HepG2 (cell line): Measurements from ENCODE around the gene ABCC3. TPM values are rescaled to one million over a fixed set of nuclear protein-coding genes. Genes with fewer than 3 reads are reported as not detected.

Experiments
- ARHGAP35 ChIP-seq: sonication (generic); formaldehyde crosslinking; IDR thresholded peaks from 2 replicates; pipeline ENCODE4 v1.9.0; 2022; ENCODE audit warnings: mild to moderate bottlenecking, inconsistent platforms, moderate library complexity, missing genetic modification reagents, borderline replicate concordance
- ARID2 ChIP-seq: sonication (generic); formaldehyde crosslinking; IDR thresholded peaks from 2 replicates; pipeline ENCODE4 v1.8.1; 2022; ENCODE audit warnings: mild to moderate bottlenecking, missing genetic modification reagents, borderline replicate concordance
- CREB3 ChIP-seq: sonication (generic); formaldehyde crosslinking; IDR thresholded peaks from 2 replicates; pipeline ENCODE4 v1.5.0; 2020; ENCODE audit warnings: missing genetic modification reagents
- IKZF4 ChIP-seq: sonication (generic); formaldehyde crosslinking; IDR thresholded peaks from 2 replicates; pipeline ENCODE4 v1.5.1; 2020; ENCODE audit warnings: borderline replicate concordance, mild to moderate bottlenecking, low read depth, missing genetic modification reagents; ENCODE audit errors: not compliant biosample characterization
- IRX3 ChIP-seq: sonication (generic); formaldehyde crosslinking; IDR thresholded peaks from 2 replicates; pipeline ENCODE4 v1.8.1; 2023; ENCODE audit warnings: mild to moderate bottlenecking, low read depth, missing genetic modification reagents, borderline replicate concordance
- LBX2 ChIP-seq: sonication (generic); formaldehyde crosslinking; IDR thresholded peaks from 2 replicates; pipeline ENCODE4 v1.5.0; 2020; ENCODE audit warnings: missing genetic modification reagents, mild to moderate bottlenecking, borderline replicate concordance
- MTA1 ChIP-seq: sonication (generic); formaldehyde crosslinking; IDR thresholded peaks from 2 replicates; pipeline ENCODE4 v1.4.0; 2020; ENCODE audit warnings: missing genetic modification reagents, mild to moderate bottlenecking, borderline replicate concordance
- NFIB ChIP-seq: sonication (generic); formaldehyde crosslinking; IDR thresholded peaks from 2 replicates; pipeline ENCODE4 v1.9.0; 2021; ENCODE audit warnings: missing genetic modification reagents, mild to moderate bottlenecking, borderline replicate concordance
- PAF1 ChIP-seq: IDR thresholded peaks from 2 replicates; pipeline ENCODE4 v1.6.1; 2016; ENCODE audit warnings: missing genetic modification reagents, missing compliant biosample characterization
- PITX1 ChIP-seq: sonication (generic); formaldehyde crosslinking; IDR thresholded peaks from 2 replicates; pipeline ENCODE4 v1.5.1; 2020; ENCODE audit warnings: mild to moderate bottlenecking, missing genetic modification reagents
- RBM22 ChIP-seq: fragments of 200-400 bp; formaldehyde crosslinking; optimal IDR thresholded peaks from 2 replicates; pipeline ENCODE3; 2017; ENCODE audit warnings: mild to moderate bottlenecking, low read length, moderate library complexity
- TAF15 ChIP-seq: fragments of 200-400 bp; formaldehyde crosslinking; IDR thresholded peaks from one replicate; pipeline ENCODE4 v1.6.1; 2018; ENCODE audit warnings: mild to moderate bottlenecking, low read depth, low read length; ENCODE audit not compliant: poor library complexity, severe bottlenecking
- ZBTB14 ChIP-seq: sonication (generic); formaldehyde crosslinking; IDR thresholded peaks from 2 replicates; pipeline ENCODE4 v1.4.0; 2020; ENCODE audit warnings: missing genetic modification reagents
- ZBTB25 ChIP-seq: IDR thresholded peaks from 2 replicates; pipeline ENCODE4 v1.6.1; 2018; ENCODE audit warnings: missing genetic modification reagents
- ZBTB38 ChIP-seq: sonication (generic); formaldehyde crosslinking; IDR thresholded peaks from 2 replicates; pipeline ENCODE4 v1.5.1; 2020; ENCODE audit warnings: mild to moderate bottlenecking, missing genetic modification reagents
- ZFY ChIP-seq: sonication (generic); formaldehyde crosslinking; IDR thresholded peaks from 2 replicates; pipeline ENCODE4 v1.4.0; 2020; ENCODE audit warnings: missing genetic modification reagents
- ZHX1 ChIP-seq: sonication (generic); formaldehyde crosslinking; IDR thresholded peaks from 2 replicates; pipeline ENCODE4 v1.8.1; 2022; ENCODE audit warnings: low read depth, mild to moderate bottlenecking, missing genetic modification reagents
- ZNF138 ChIP-seq: sonication (generic); formaldehyde crosslinking; IDR thresholded peaks from 2 replicates; pipeline ENCODE4 v1.5.0; 2020; ENCODE audit warnings: mild to moderate bottlenecking, low read depth, missing genetic modification reagents
- ZNF569 ChIP-seq: sonication (generic); formaldehyde crosslinking; IDR thresholded peaks from 2 replicates; pipeline ENCODE4 v1.5.0; 2020; ENCODE audit warnings: mild to moderate bottlenecking, missing genetic modification reagents, moderate library complexity, borderline replicate concordance
- ZNF570 ChIP-seq: sonication (generic); formaldehyde crosslinking; IDR thresholded peaks from 2 replicates; pipeline ENCODE4 v1.4.0; 2020; ENCODE audit warnings: mild to moderate bottlenecking, missing genetic modification reagents, borderline replicate concordance
- ZNF691 ChIP-seq: sonication (generic); formaldehyde crosslinking; IDR thresholded peaks from 2 replicates; pipeline ENCODE4 v1.4.0; 2020; ENCODE audit warnings: missing genetic modification reagents, low read depth, mild to moderate bottlenecking, borderline replicate concordance
- ZSCAN22 ChIP-seq: sonication (generic); formaldehyde crosslinking; IDR thresholded peaks from 2 replicates; pipeline ENCODE4 v1.4.0; 2020; ENCODE audit warnings: mild to moderate bottlenecking, missing genetic modification reagents
- polyA plus RNA-seq, 8 experiments: library from polyadenylated mRNA; depleted of rRNA in 3 of 8; stranded (reverse) in 7 of 8; unstranded in 1 of 8; fragments of >200 nt; fragmentation: Illumina TruSeq in 4 of 8; extraction: Trizol in 4 of 8; gene quantifications; 2 replicates each; pipeline versions ENCODE4 v1.2.1 to v1.2.3, GENCODE V29; 2011 to 2016; ENCODE audit warnings: low read depth in 4 of 8, missing spikeins in 1 of 8, mixed read lengths in 1 of 8; ENCODE audit not compliant: insufficient read depth in 1 of 8
- total RNA-seq, 5 experiments: library from RNA; depleted of rRNA; stranded (reverse); fragments of >200 nt; fragmentation: Illumina TruSeq; extraction: Trizol; gene quantifications; 2 replicates each; pipeline ENCODE4 v1.2.3, GENCODE V29; 2016; ENCODE audit warnings: low read depth in 1 of 5

The ABCC3 gene
- total and polyA plus RNA-seq, 2 of the 13 experiments (the other 11 are each of a cell fraction or from before 2014, with no cell fraction given) = 25.2 to 50.7 TPM

GRCh38 chr17:50679008-50679544 is 44.4 kb downstream of the ABCC3 start (continued):
- no peak for TF ChIP-seq ZNF570 (CRISPR knock-in tag)
- no peak for TF ChIP-seq TAF15
- TF ChIP-seq ZBTB14 (CRISPR knock-in tag) = no peak
- TF ChIP-seq MTA1 = peak; percentile 46; the same call in 1 of the 2 replicates
- no peak for TF ChIP-seq PAF1 (CRISPR knock-in tag)
- no peak for TF ChIP-seq IKZF4
- TF ChIP-seq ZHX1 (CRISPR knock-in tag) = 0 out of 2 replicates have a peak, but pooled peaks have one; percentile 42
- no peak for TF ChIP-seq CREB3 (CRISPR knock-in tag)
- no peak for TF ChIP-seq RBM22
- no peak for TF ChIP-seq LBX2 (CRISPR knock-in tag)
- TF ChIP-seq ZBTB25 (CRISPR knock-in tag) = no peak
- no peak for TF ChIP-seq ZSCAN22 (CRISPR knock-in tag)
- no peak for TF ChIP-seq ZNF138 (CRISPR knock-in tag)
- TF ChIP-seq ZNF691 (CRISPR knock-in tag) = no peak
- TF ChIP-seq ZBTB38 (CRISPR knock-in tag) = no peak; the same call in 1 of the 2 replicates
- no peak for TF ChIP-seq ARID2 (CRISPR knock-in tag)
- no peak for TF ChIP-seq ARHGAP35 (CRISPR knock-in tag)
- no peak for TF ChIP-seq IRX3
- TF ChIP-seq ZNF569 = no peak
- TF ChIP-seq PITX1 (CRISPR knock-in tag) = 0 out of 2 replicates have a peak, but pooled peaks have one; percentile 32
- no peak for TF ChIP-seq NFIB (CRISPR knock-in tag)
- no peak for TF ChIP-seq ZFY
